Esophagus mucosa (tissue), 1 donor: ENCODE data around the gene GTF3C4. TPM values are rescaled to one million over a fixed set of nuclear protein-coding genes. Genes with fewer than 3 reads are reported as not detected.
"Not testable (repeated sequence)": the region's sequence is repeated elsewhere in the genome, so short reads cannot be mapped to it uniquely, and the experiment has no call there.

Source experiments
- ATAC-seq: fragments of 200-7000 bp; cut with Tn5 transposase; one replicate; pipeline ENCODE4 v1.9.1; 2020
- total RNA-seq: library from RNA; stranded (reverse); gene quantifications from one replicate; pipeline ENCODE4 v1.2.4, GENCODE V29; 2023
- donor health status: DM: yes; HTN: yes; CAD: no.

Gene GTF3C4
- total RNA-seq, 1 donor from 2014 or later, result 12.8 TPM

DNA sequence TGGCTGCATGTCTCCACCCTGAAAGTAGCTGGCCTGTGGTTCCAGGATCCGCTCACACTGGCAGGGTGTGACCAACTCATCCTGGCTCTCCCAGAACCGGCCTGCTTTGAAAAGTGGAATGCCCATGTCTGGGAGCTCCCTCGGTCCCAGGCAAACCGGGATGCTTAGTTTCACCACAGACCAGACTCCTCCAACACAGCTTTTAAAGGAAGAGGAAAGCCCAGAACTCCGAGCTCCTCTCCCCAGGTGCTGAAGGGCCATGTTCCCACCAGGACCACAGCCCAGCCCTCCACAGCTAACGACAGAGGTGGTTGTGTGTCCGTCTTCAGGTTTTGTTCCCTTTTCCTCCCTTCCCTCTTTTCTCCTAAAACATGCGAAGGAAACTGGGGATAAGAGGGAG, 38.0 kb downstream of the GTF3C4 start:
- ATAC-seq, result no peak

DNA sequence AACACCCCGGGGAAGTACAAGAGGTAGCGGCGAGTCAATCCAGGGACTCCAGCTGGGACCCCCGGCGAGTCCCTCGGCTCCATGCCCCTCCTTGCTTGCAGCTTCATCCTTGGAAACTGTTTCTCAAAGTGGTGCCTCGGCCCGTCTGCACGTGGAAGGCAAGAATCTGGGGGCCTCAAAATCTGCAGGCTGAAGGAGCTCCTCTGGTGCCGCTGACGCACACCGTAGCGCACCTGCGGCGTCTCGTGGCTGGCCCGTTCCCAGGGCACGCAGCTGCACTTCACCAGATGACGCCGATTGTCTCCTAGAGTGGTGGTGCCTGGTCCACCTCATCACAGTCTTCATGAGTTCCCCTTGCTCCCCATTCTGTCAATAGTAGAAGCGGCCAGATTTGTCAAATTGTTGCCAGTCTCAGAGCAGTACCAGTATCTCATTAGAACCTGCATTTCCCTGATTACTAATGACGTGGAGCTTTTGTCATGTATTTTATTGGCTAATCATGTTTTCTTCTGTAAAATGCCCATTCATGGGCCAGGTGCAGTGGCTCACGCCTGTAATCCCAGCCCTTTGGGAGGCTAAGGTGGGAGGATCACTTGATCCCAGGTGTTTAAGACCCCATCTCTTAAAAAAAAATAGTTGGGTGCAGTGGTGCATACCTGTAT, 38.6 kb downstream of the GTF3C4 start:
- no peak for ATAC-seq

- no peak for ATAC-seq
These were observed 40.1 kb downstream of the GTF3C4 start for GRCh38 chr9:132710333-132710732.

DNA sequence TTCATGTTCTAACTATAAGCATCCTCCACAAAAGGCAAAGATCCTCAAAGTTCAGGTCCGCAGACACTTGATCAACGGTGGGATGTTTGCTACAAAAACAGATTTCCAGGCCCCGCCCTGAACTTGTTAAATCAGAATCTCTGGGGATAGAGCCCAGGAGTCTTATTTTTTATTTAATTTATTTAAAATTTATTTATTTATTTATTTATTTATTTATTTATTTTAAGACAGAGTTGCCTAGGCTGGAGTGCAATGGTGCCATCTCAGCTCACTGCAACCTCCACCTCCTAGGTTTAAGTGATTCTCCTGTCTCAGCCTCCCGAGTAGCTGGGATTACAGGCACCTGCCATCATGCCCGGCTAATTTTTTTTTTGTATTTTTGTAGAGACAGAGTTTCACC, 40.9 kb downstream of the GTF3C4 start:
- ATAC-seq, result not testable (repeated sequence)

- no peak for ATAC-seq
These were observed 41.6 kb downstream of the GTF3C4 start for GRCh38 chr9:132711846-132712245.

DNA sequence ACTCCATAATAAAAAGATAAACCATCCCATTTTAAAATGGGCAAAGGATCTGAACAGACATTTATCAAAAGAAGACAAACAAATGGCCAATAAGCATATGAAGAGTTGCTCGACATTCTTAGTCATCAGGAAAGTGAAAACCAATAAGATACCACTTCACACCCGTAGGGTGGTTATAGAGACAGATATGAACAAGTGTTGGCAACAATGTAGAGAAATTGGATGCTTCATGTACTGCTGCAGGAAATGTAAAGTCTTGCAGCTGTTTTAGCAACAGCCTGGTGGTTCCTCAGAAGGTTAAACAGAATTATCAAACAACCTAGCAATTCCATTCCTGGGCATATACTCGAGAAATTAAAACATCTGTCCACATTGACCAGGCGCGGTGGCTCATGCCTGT, 42.5 kb downstream of the GTF3C4 start:
- no peak for ATAC-seq

GRCh38 chr9:132716007-132716406, 45.7 kb downstream of the GTF3C4 start:
- no peak for ATAC-seq

DNA sequence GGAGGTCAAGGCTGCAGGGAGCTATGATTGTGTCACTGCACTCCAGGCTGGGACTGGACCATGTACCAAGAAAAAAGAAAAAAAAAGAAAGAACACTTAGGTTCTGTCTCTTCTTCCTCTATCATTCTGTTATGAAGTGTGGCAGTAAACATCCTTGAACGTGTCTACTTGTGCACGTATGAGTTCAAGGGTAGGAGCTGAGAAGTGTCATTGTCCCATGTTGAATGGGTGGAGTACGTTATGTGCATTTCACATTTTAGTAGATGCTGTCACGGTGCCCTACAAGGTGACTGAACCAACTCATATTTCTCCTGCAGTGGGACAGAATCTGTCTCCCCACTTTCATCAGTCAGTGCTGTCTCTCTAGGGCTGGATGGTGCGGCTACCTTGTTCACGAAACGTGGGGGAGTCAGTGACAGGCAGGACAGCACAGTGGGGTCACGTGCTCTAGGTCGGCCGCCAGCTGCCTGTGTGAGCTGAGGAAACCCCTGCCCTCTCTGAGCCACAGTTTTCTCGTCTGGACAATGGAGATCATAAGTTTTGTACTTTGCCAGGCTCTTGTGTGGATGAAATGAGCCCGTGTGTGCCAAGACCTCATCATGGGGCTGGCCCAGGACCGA, 47.2 kb downstream of the GTF3C4 start:
- ATAC-seq, result no peak

- not testable (repeated sequence) for ATAC-seq
These were observed 48.2 kb downstream of the GTF3C4 start for GRCh38 chr9:132718381-132718928.

- no peak for ATAC-seq
These were observed 51.4 kb downstream of the GTF3C4 start for GRCh38 chr9:132721661-132722060.

GRCh38 chr9:132722564-132723065, 52.4 kb downstream of the GTF3C4 start:
- no peak for ATAC-seq

DNA sequence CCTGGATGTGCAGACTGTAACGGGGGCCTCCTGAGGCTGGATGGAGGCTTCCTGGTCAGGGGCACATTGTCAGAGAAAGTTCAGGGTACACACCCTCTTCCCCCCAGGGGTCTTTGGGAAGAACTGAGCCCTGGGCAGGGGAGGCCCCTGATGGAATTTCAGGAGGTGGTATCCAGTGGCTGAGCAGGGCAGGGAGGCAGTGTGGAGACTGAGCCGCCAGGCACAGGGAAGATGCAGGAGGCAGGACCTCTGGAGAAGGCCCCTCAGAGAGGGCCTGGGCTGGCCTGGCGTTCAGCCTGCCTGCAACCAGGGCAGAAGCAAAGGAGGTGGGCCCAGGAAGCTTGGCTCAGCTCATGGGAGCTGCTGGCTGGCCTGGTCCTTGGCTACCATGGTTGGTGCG, 53.5 kb downstream of the GTF3C4 start:
- ATAC-seq, result no peak

- ATAC-seq, result no peak
These were observed 55.0 kb downstream of the GTF3C4 start for GRCh38 chr9:132725306-132725705.

GRCh38 chr9:132726576-132727130, 56.4 kb downstream of the GTF3C4 start:
- ATAC-seq, result no peak

GRCh38 chr9:132728071-132728470, 57.8 kb downstream of the GTF3C4 start:
- no peak for ATAC-seq

- ATAC-seq, result no peak
These were observed 58.2 kb downstream of the GTF3C4 start for GRCh38 chr9:132728497-132728896.

DNA sequence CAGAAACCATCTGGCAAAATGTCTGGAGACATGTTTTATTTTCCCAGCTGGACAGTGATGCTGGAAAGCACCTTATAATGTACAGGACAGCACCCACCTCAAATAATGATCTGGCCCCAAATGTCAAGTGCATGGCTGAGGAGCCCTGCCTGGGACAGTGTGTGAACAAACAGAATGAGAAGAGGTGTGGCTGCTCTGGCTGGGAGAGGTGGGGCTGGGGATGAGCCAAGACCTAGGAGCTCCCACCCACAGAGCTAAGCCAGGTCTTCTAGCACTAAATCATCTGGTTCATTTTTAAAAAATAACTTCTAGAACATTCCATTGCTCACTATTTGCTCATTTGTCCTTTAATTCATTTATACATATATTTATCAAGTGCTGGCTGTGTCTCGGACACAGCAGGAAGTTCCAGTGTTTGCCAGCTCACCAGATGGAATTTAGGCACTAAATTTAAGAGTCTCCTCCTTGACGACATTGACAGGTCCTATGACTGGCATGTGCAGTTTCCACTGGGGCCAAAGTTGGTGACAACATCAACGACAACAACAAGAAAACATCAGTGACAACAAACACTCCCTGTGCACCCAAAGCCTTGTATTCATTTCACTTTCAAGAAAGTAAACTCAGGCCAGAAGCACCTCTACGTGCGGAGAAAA, 59.1 kb downstream of the GTF3C4 start:
- ATAC-seq, result peak; percentile 62

DNA sequence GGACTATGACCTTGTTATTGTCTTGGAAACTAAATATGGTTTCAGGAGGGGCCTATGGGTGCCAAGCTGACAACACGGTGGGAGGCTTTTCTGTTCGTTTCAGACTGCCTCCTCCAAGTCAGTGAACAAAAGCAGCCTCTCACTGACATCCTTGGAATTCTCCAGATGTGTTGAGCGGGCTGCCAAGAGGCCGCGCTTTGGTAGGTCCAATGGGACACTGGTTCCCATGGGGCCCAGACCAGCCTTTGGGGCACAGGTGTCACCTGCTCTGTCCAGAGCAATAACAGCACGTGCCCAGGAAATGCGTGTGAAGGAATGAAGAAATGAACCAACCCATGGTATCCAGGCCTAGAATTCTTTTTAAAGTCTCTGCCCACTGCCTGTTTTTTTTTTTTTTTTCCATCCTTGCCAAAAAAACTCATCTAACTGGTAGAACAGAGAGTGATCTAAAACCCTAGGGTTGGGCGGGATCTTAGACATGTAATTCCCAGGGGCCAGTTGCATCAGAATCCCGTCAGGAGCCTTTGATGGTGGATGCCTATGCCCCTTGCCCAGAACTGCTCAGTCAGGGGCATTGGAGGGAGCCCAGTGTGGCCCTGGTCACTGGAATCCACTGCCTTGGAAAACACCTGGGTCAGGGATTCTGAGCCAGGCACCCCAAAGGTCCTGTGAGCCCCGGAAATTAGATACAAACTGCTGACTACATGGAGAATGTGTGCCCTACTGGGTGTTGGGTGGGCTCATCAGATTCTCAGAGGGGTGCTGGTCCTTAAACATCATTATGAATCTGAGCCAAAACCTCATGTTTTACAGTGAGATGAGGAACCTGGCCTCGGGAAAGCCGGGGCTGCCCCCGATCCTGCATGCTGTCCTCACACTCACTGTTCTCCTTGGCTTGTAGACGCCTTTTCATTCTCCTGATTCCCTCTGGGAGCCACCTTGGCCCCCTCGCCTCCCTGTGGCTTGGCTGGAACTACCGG, 60.1 kb downstream of the GTF3C4 start:
- peak; percentile 69 for ATAC-seq

DNA sequence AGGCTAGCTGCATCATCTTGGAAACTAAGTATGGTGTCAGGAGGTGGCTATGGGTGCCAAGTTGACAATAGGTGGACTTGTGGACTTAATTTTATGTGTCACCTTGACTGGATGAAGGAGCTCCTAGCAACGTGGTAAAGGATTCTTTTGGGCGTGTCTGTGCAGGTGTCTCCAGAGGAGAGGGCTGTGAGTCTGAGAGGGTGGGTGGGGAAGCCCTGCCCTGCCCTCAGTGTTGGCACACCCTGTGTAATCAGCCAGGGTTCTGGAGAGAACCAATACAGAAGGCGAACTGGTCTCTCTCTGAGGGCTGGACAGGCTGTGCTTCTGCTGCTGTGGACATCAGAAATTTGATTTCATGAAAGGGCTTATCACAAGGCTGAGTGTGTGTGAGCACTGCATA, 61.0 kb downstream of the GTF3C4 start:
- ATAC-seq, result peak; percentile 90

DNA sequence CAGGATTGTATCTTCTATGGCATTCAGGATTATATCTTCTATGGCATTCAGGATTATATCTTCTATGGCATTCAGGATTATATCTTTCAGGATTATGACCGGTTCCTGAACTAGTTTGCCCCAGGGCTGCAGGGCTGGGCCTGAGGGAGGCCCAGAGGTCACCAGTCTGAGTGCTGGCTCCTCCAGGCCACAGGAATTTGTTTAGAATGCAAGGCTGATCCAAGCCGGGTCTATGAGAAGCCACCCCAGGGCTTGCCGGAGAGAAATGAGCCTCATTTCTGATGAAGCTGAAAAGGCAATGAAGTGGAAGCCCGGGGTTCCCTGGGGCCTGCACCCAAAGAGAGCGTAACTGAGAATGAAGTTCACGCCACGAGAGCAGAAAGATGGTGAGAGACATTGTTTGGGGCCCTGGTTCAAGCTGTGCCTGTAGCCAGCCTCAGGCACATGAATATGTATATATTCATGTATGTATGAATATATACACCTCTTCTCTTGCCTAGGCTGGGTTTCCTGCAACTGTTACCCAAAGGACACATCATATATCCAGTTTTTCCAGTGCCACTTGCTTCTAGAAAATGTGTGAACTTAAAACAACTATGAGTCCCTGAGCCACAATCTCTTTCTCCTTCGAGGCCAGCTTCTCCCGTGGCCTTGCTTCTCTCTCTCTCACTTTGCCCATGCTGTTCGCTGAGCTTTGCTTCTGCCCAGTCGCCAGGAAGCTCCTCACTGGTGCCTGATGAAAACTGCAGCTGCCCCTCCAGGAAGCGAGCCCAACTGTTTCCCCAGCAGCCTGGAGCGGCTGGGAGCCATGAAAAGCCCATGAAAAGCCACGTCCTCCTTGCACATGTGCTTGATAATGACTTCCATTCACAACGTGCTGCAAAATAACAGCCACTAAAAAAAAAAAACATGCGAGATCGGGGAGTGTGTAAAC, 62.3 kb downstream of the GTF3C4 start:
- ATAC-seq, result peak; percentile 21
